Fibroblast of lung (primary cell): ENCODE data around the gene SERINC4. TPM values are rescaled to one million over a fixed set of nuclear protein-coding genes. Genes with fewer than 3 reads are reported as not detected.
A peak's percentile ranks its signal among the peaks of the same experiment; 100 is the strongest.

Experiments used
- DNase-seq, 2 donors: peaks; one replicate each; pipeline versions ENCODE4 v3.0.0 to v3.0.0-alpha.2; 2010; ENCODE audit warnings: low read depth in 2 of 2
- H2AFZ ChIP-seq: 2 replicates; pipeline ENCODE4 v1.5.1; 2012; ENCODE audit warnings: low read length, control low read depth, inconsistent platforms
- H3K27ac ChIP-seq: 2 replicates; pipeline ENCODE4 v1.5.1; 2011; ENCODE audit warnings: low read length, control low read depth; ENCODE audit not compliant: insufficient read depth
- H3K27me3 ChIP-seq: 2 replicates; pipeline ENCODE4 v1.5.1; 2011; ENCODE audit warnings: mild to moderate bottlenecking, low read length; ENCODE audit not compliant: control insufficient read depth, insufficient read depth
- H3K36me3 ChIP-seq: 2 replicates; pipeline ENCODE4 v1.5.1; 2011; ENCODE audit warnings: low read length; ENCODE audit not compliant: control insufficient read depth, insufficient read depth
- H3K4me1 ChIP-seq: 2 replicates; pipeline ENCODE4 v1.5.1; 2011; ENCODE audit warnings: low read length; ENCODE audit not compliant: control insufficient read depth, insufficient read depth; ENCODE audit errors: extremely low read depth
- H3K4me2 ChIP-seq: 2 replicates; pipeline ENCODE4 v1.5.1; 2011; ENCODE audit warnings: low read length, control low read depth; ENCODE audit not compliant: insufficient read depth; ENCODE audit errors: extremely low read depth
- H3K4me3 ChIP-seq, 4 experiments: fragments of 200-600 bp in 1 of 4; sonication (generic) in 1 of 4; replicated peaks in 1 of 4; 2 replicates each; pipeline ENCODE4 v1.5.1; 2011 to 2016; ENCODE audit warnings: low read length in 4 of 4, low read depth in 3 of 4, mild to moderate bottlenecking in 3 of 4, control low read depth in 2 of 4, inconsistent platforms in 1 of 4, mixed read lengths in 1 of 4; ENCODE audit not compliant: insufficient read depth in 1 of 4; ENCODE audit errors: control extremely low read depth in 1 of 4
- H3K79me2 ChIP-seq: 2 replicates; pipeline ENCODE4 v1.5.1; 2012; ENCODE audit warnings: mild to moderate bottlenecking, low read length, inconsistent platforms; ENCODE audit not compliant: control insufficient read depth, insufficient read depth
- H3K9ac ChIP-seq: 2 replicates; pipeline ENCODE4 v1.5.1; 2011; ENCODE audit warnings: mild to moderate bottlenecking, low read length, control low read depth; ENCODE audit not compliant: insufficient read depth
- H3K9me3 ChIP-seq: 2 replicates; pipeline ENCODE4 v1.5.1; 2012; ENCODE audit warnings: low read depth, low read length; ENCODE audit not compliant: control insufficient read depth, insufficient read depth
- H4K20me1 ChIP-seq: 2 replicates; pipeline ENCODE4 v1.5.1; 2011; ENCODE audit warnings: low read length; ENCODE audit not compliant: control insufficient read depth, insufficient read depth; ENCODE audit errors: extremely low read depth
- EZH2 ChIP-seq: IDR thresholded peaks from 2 replicates; pipeline ENCODE4 v1.5.1; 2012; ENCODE audit warnings: low read length, control low read depth, mild to moderate bottlenecking; ENCODE audit errors: missing control alignments
- polyA plus RNA-seq, 2 donors: library from polyadenylated mRNA; depleted of rRNA in 1 of 2; stranded (reverse) in 1 of 2; unstranded in 1 of 2; fragments of >200 nt; gene quantifications; 2 replicates each; pipeline ENCODE4 v1.2.1, GENCODE V29; 2011 to 2012; ENCODE audit warnings: missing spikeins in 1 of 2
- total RNA-seq: library from RNA; depleted of rRNA; stranded (reverse); fragments of >200 nt; gene quantifications from 2 replicates; pipeline ENCODE4 v1.2.1, GENCODE V29; 2014
- TF ChIP-seq, protein P1 (sequence below), 2 donors: IDR thresholded peaks in 1 of 2; conservative IDR thresholded peaks in 1 of 2; 1 replicate in 1 of 2; 2 replicates in 1 of 2; pipeline ENCODE4 v1.5.1; 2011 to 2012; ENCODE audit warnings: low read length in 2 of 2, control low read depth in 1 of 2, inconsistent platforms in 1 of 2, low read depth in 1 of 2, mild to moderate bottlenecking in 1 of 2

Gene SERINC4
- total and polyA plus RNA-seq, 2 donors (not counting 1 experiment from before 2014, with no cell fraction given): 0.06 to 0.17 TPM

DNA sequence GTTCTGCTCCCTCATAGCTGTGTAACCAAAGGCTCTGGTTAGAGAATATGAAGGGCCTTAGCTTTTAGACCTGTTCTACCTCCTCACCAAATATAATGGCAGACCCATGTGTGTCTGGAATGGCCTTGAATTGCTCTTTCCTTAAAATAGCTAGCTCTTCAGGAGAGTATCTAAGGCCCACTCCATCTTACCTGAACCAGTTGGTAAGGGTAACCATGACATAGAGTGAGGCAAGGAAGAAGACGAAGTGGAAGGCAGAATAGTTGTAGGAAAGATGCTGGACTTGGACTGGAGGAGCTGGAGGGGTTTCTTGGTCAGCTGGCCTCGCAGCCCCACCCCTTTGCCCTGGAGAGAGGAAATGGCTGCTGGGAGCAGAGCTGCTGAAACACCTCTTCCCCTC lies 4.8 kb downstream of the SERINC4 start:
- no peak overlapping the region for H2AFZ ChIP-seq
- no peak for DNase-seq
- no peak for TF ChIP-seq EZH2
- TF ChIP-seq, protein P1, sequence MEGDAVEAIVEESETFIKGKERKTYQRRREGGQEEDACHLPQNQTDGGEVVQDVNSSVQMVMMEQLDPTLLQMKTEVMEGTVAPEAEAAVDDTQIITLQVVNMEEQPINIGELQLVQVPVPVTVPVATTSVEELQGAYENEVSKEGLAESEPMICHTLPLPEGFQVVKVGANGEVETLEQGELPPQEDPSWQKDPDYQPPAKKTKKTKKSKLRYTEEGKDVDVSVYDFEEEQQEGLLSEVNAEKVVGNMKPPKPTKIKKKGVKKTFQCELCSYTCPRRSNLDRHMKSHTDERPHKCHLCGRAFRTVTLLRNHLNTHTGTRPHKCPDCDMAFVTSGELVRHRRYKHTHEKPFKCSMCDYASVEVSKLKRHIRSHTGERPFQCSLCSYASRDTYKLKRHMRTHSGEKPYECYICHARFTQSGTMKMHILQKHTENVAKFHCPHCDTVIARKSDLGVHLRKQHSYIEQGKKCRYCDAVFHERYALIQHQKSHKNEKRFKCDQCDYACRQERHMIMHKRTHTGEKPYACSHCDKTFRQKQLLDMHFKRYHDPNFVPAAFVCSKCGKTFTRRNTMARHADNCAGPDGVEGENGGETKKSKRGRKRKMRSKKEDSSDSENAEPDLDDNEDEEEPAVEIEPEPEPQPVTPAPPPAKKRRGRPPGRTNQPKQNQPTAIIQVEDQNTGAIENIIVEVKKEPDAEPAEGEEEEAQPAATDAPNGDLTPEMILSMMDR (conservative IDR thresholded peaks at IDR 0.05 in 1 of 2, IDR thresholded peaks at IDR 0.05 in 1 of 2; ENCODE audit: low read depth in 1 of 2, low read length in 2 of 2): no peak
- no peaks in the 10 kb centered on the region for H3K9me3 ChIP-seq
- H3K4me1 ChIP-seq: peaks cover 17% of the 10 kb centered on the region
- no peaks in the 10 kb centered on the region for H4K20me1 ChIP-seq
- peaks cover 32% of the 10 kb centered on the region for H3K79me2 ChIP-seq
- H3K27ac ChIP-seq: no peak overlapping the region
- no peak overlapping the region for H3K9ac ChIP-seq
- H3K4me3 ChIP-seq: peak overlapping the region in 1 of 4 experiments; percentile 4
- H3K27me3 ChIP-seq: no peaks in the 10 kb centered on the region
- peaks cover 27% of the 10 kb centered on the region for H3K36me3 ChIP-seq
- no peak overlapping the region for H3K4me2 ChIP-seq

DNA sequence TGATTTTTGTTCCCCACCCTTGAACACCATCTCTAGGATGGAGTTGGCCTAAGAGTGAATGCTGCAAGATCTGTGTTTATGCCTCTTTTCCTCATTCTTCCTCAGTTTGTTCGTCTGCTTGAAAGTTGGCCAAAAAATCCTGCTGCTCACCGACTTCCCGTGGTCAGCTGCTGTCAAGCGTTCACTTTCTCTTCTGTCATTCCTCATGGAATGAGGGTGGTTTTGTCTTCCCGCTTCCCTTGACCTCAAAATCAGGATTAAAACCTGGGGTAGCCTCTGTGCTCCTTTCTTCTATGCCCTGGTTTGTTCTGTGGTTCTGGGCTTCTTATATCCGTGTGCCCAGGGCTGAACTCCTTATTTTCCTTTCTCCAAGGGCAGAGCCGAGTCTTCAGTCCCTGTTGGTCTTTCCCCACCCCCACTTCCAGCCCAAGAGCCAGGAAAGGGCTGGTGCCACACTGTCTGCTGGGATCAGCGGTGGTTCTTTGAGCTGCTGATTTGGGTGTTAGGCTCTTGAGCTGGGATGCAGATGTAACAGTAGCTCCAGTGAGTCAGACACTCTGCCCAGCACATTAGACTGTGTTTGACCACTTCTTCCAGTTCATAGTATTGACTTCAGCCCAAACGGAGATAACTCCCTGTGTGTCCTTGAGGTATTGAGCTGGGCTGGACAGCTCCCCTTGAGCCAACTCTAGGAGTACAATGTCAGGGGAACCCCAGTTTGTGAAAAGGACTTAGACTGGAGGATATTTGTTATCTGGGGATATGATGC lies 5.6 kb downstream of the SERINC4 start:
- H3K4me1 ChIP-seq: peaks cover 14% of the 10 kb centered on the region
- peak overlapping the region; percentile 51 for H3K27ac ChIP-seq
- peak overlapping the region in 2 of 4 experiments; percentile 4 to 100 for H3K4me3 ChIP-seq
- H2AFZ ChIP-seq: no peak overlapping the region
- peaks cover 32% of the 10 kb centered on the region for H3K79me2 ChIP-seq
- H3K9ac ChIP-seq: no peak overlapping the region
- no peaks in the 10 kb centered on the region for H3K27me3 ChIP-seq
- H3K36me3 ChIP-seq: peaks cover 22% of the 10 kb centered on the region
- peak overlapping the region; percentile 94 for H3K4me2 ChIP-seq
- H4K20me1 ChIP-seq: no peaks in the 10 kb centered on the region
- peak; percentile 40 to 72 for DNase-seq
- H3K9me3 ChIP-seq: no peaks in the 10 kb centered on the region
- TF ChIP-seq, protein P1 (conservative IDR thresholded peaks at IDR 0.05 in 1 of 2, IDR thresholded peaks at IDR 0.05 in 1 of 2; ENCODE audit: low read depth in 1 of 2, low read length in 2 of 2): no peak
- TF ChIP-seq EZH2: no peak

DNA sequence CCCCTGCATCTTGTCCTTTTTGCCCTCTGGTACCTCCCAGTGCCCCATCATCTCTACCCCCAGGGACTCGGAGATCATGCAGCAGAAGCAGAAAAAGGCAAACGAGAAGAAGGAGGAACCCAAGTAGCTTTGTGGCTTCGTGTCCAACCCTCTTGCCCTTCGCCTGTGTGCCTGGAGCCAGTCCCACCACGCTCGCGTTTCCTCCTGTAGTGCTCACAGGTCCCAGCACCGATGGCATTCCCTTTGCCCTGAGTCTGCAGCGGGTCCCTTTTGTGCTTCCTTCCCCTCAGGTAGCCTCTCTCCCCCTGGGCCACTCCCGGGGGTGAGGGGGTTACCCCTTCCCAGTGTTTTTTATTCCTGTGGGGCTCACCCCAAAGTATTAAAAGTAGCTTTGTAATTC lies 6.4 kb downstream of the SERINC4 start:
- Histone ChIP-seq H3K27me3 (no peaks in the 10 kb centered on the region), H2AFZ (no peak overlapping the region), H3K4me2 (peak overlapping the region; percentile 94), H3K27ac (peak overlapping the region; percentile 97), H4K20me1 (no peaks in the 10 kb centered on the region), H3K9ac (no peak overlapping the region), H3K4me1 (peaks cover 14% of the 10 kb centered on the region), H3K79me2 (peaks cover 32% of the 10 kb centered on the region), H3K36me3 (peaks cover 20% of the 10 kb centered on the region), H3K9me3 (no peaks in the 10 kb centered on the region), H3K4me3 (peak overlapping the region; percentile 41 to 100 (median 89))
- TF ChIP-seq, protein P1 (conservative IDR thresholded peaks at IDR 0.05 in 1 of 2, IDR thresholded peaks at IDR 0.05 in 1 of 2; ENCODE audit: low read depth in 1 of 2, low read length in 2 of 2): no peak
- DNase-seq: no peak
